ENCODE results near the gene ITIH2. TPM values are rescaled to one million over a fixed set of nuclear protein-coding genes. Genes with fewer than 3 reads are reported as not detected.
A peak's percentile ranks its signal among the peaks of the same experiment; 100 is the strongest.

ITIH2 gene
- polyA plus RNA-seq, 2 of the 4 experiments (the other 2 are of a cell fraction), result 0.31 to 0.54 TPM

GRCh38 chr10:7787857-7788638 lies 84.9 kb downstream of the ITIH2 start, which contains the start of the genes ATP5F1C and KIN (continued):
- TF ChIP-seq TP53 (CRISPR knock-in tag; IDR thresholded peaks at IDR 0.05) (no peak), MAX (IDR thresholded peaks at IDR 0.05) (0 out of 2 replicates have a peak, but pooled peaks have one; percentile 31)

- peaks cover 19% of the 10 kb centered on the region for H3K4me1 ChIP-seq
- H3K9me3 ChIP-seq, result no peaks in the 10 kb centered on the region
- H3K4me2 ChIP-seq, result peak overlapping the region; percentile 80
- FAIRE-seq (no peak), ATAC-seq (peak; percentile 44 to 46; a peak in 5 of 6 replicates), DNase-seq (ENCODE audit: low read depth in 1 of 2, low spot score in 1 of 2) (no peak)
- H3K27ac ChIP-seq, result peak overlapping the region; percentile 94 to 97
- ChIA-PET POLR2A (interaction anchor here (1.0 to 2.1 kb wide), 7 partner anchors 9 to 88 kb away, joined by 3 to 30 read pairs (median 5); partner anchors contain the start of gene TAF3), CTCF (interaction anchor here (1.0 to 1.1 kb wide), 3 partner anchors 9 to 102 kb away, joined by 3 to 6 read pairs (median 3); no protein-coding TSS in a partner anchor)
- no peak for TF ChIP-seq EHF (CRISPR knock-in tag; IDR thresholded peaks at IDR 0.05)
- TF ChIP-seq CEBPB (IDR thresholded peaks at IDR 0.05), result no peak
- TF ChIP-seq ZNF302 (CRISPR knock-in tag; IDR thresholded peaks at IDR 0.05), result no peak
- TF ChIP-seq TFCP2L1 (CRISPR knock-in tag; IDR thresholded peaks at IDR 0.05), result no peak
- no peak for TF ChIP-seq HDAC2 (IDR thresholded peaks at IDR 0.05)
- TF ChIP-seq EP300 (IDR thresholded peaks at IDR 0.05), result no peak
- TF ChIP-seq RNF2 (IDR thresholded peaks at IDR 0.05; ENCODE audit: borderline replicate concordance, low read depth), result no peak
- no peak for TF ChIP-seq POLR2A (IDR thresholded peaks at IDR 0.05; ENCODE audit: low read length)
- TF ChIP-seq PHF8 (IDR thresholded peaks at IDR 0.05; ENCODE audit: borderline replicate concordance, low read depth), result no peak
- no peak for TF ChIP-seq HOXA7 (CRISPR knock-in tag; IDR thresholded peaks at IDR 0.05)
- no peak for TF ChIP-seq SREBF2 (IDR thresholded peaks at IDR 0.05)
- no peak for TF ChIP-seq CBX8 (IDR thresholded peaks at IDR 0.05)
- no peak for TF ChIP-seq POLR2AphosphoS2 (conservative IDR thresholded peaks at IDR 0.05; ENCODE audit: low read length)
- TF ChIP-seq RFX5 (IDR thresholded peaks at IDR 0.05), result no peak
- no peak for TF ChIP-seq CBX2 (IDR thresholded peaks at IDR 0.05; ENCODE audit: borderline replicate concordance, low read depth)
- no peak for TF ChIP-seq MAX (IDR thresholded peaks at IDR 0.05)
- no peak for TF ChIP-seq CHD4 (IDR thresholded peaks at IDR 0.05; ENCODE audit: borderline replicate concordance)
- TF ChIP-seq PBX3 (IDR thresholded peaks at IDR 0.05), result no peak
- no peak for TF ChIP-seq ZFP36 (IDR thresholded peaks at IDR 0.05; ENCODE audit: borderline replicate concordance, partially characterized antibody)
- 6% methylated on average over 21 of the region's 25 CpGs for WGBS (ENCODE audit: missing lambda C conversion rate)
- peak overlapping the region; percentile 99 for H3K4me3 ChIP-seq
Measured at GRCh38 chr10:7788639-7789286, 85.6 kb downstream of the ITIH2 start.

GRCh38 chr10:7789390-7789789 lies 86.3 kb downstream of the ITIH2 start:
- CTCF ChIA-PET, result interaction anchor here (1.0 kb wide), 1 partner anchor 102 kb away, joined by 3 read pairs; no protein-coding TSS in a partner anchor

More at GRCh38 chr10:7789390-7789789, 86.3 kb downstream of the ITIH2 start:
- ATAC-seq, result no peak
- POLR2A ChIA-PET, result interaction anchor here (2.1 kb wide), 2 partner anchors 8 to 29 kb away, joined by 25 to 30 read pairs; partner anchors contain the start of gene TAF3
- peak overlapping the region; percentile 99 for H3K4me3 ChIP-seq
- no peak for FAIRE-seq
- no peak for DNase-seq (ENCODE audit: low read depth in 1 of 2, low spot score in 1 of 2)
- H3K9me3 ChIP-seq, result no peaks in the 10 kb centered on the region
- peak overlapping the region in 1 of 2 experiments; percentile 94; a peak in 1 of 6 replicates for H3K27ac ChIP-seq
- H3K4me2 ChIP-seq, result peak overlapping the region; percentile 80
- peaks cover 19% of the 10 kb centered on the region for H3K4me1 ChIP-seq
- 28% methylated on average over 3 of the region's 3 CpGs for WGBS (ENCODE audit: missing lambda C conversion rate)
- TF ChIP-seq EP300 (IDR thresholded peaks at IDR 0.05) (no peak), MYC (IDR thresholded peaks at IDR 0.05; ENCODE audit: borderline replicate concordance, low read length) (no peak), JUN (IDR thresholded peaks at IDR 0.05) (no peak)

Data from A549 (cell line).